PFSK-1 (cell line): ENCODE measurements around the gene TSPAN5.

Source experiments
- FOXP2 ChIP-seq: optimal IDR thresholded peaks from 2 replicates; pipeline ENCODE3; 2011; ENCODE audit warnings: borderline replicate concordance, control low read depth, inconsistent platforms; ENCODE audit not compliant: insufficient read depth; ENCODE audit errors: extremely low read length, extremely low read depth
- POLR2AphosphoS5 ChIP-seq: IDR thresholded peaks from 2 replicates; pipeline ENCODE4 v1.6.1; 2012; ENCODE audit warnings: low read depth, mild to moderate bottlenecking, control low read depth, low read length, moderate library complexity
- REST ChIP-seq, 2 experiments: IDR thresholded peaks; 2 replicates each; pipeline versions ENCODE4 v1.6.1 to v1.8.0; 2011 to 2012; ENCODE audit warnings: low read depth in 2 of 2, low read length in 2 of 2, control low read depth in 1 of 2, inconsistent platforms in 1 of 2, mild to moderate bottlenecking in 1 of 2, moderate library complexity in 1 of 2; ENCODE audit not compliant: insufficient read depth in 1 of 2
- SIN3A ChIP-seq: IDR thresholded peaks from 2 replicates; pipeline ENCODE4 v1.6.1; 2012; ENCODE audit warnings: mild to moderate bottlenecking, low read length, moderate library complexity, borderline replicate concordance; ENCODE audit not compliant: insufficient read depth
- TAF1 ChIP-seq: IDR thresholded peaks from 2 replicates; pipeline ENCODE4 v1.6.1; 2012; ENCODE audit warnings: low read length, control low read depth, borderline replicate concordance; ENCODE audit not compliant: insufficient read depth

The TSPAN5 gene

GRCh38 chr4:98510340-98510739, 148.1 kb downstream of the TSPAN5 start:
- TF ChIP-seq FOXP2 (no peak), SIN3A (no peak), REST (IDR thresholded peaks at IDR 0.05; ENCODE audit: insufficient read depth in 1 of 2, low read depth in 2 of 2, low read length in 2 of 2) (no peak), TAF1 (no peak)

GRCh38 chr4:98509721-98510120, 148.7 kb downstream of the TSPAN5 start:
- no peak for TF ChIP-seq TAF1
- TF ChIP-seq REST (IDR thresholded peaks at IDR 0.05; ENCODE audit: insufficient read depth in 1 of 2, low read depth in 2 of 2, low read length in 2 of 2), result no peak
- no peak for TF ChIP-seq POLR2AphosphoS5
- no peak for TF ChIP-seq FOXP2
- TF ChIP-seq SIN3A, result no peak

- TF ChIP-seq TAF1 (no peak), FOXP2 (no peak), SIN3A (no peak), POLR2AphosphoS5 (no peak), REST (IDR thresholded peaks at IDR 0.05; ENCODE audit: insufficient read depth in 1 of 2, low read depth in 2 of 2, low read length in 2 of 2) (no peak)
Observed at GRCh38 chr4:98508829-98509598, 149.4 kb downstream of the TSPAN5 start.

- TF ChIP-seq FOXP2 (no peak), TAF1 (no peak), REST (IDR thresholded peaks at IDR 0.05; ENCODE audit: insufficient read depth in 1 of 2, low read depth in 2 of 2, low read length in 2 of 2) (no peak), SIN3A (no peak), POLR2AphosphoS5 (no peak)
Observed at GRCh38 chr4:98508248-98508647, 150.2 kb downstream of the TSPAN5 start.

- no peak for TF ChIP-seq POLR2AphosphoS5
- TF ChIP-seq SIN3A, result no peak
- no peak for TF ChIP-seq REST (IDR thresholded peaks at IDR 0.05; ENCODE audit: insufficient read depth in 1 of 2, low read depth in 2 of 2, low read length in 2 of 2)
- TF ChIP-seq FOXP2, result no peak
- TF ChIP-seq TAF1, result no peak
Observed at GRCh38 chr4:98507299-98507698, 151.1 kb downstream of the TSPAN5 start.
